ENCODE data around the gene G6PC3.

The G6PC3 gene

GRCh38 chr17:44087319-44087718, 16.8 kb downstream of the G6PC3 start:
- H3K9me3 Mint-ChIP-seq = no peaks in the 10 kb centered on the region
- peak overlapping the region in 1 of 3 experiments; percentile 37 for H3K4me3 Mint-ChIP-seq
- peaks cover 35% of the 10 kb centered on the region for H3K36me3 Mint-ChIP-seq (ENCODE audit: low read depth)
- peak overlapping the region; percentile 73 to 90 (median 85) for H3K27ac Mint-ChIP-seq
- no peak for TF ChIP-seq CTCF (IDR thresholded peaks at IDR 0.05; ENCODE audit: unreplicated experiment in 3 of 3)
- H3K4me1 Mint-ChIP-seq = peaks cover 16% of the 10 kb centered on the region
- peaks cover 6% of the 10 kb centered on the region for H3K27me3 Mint-ChIP-seq (ENCODE audit: low read depth)

GRCh38 chr17:44088254-44088653, 17.7 kb downstream of the G6PC3 start:
- H3K27ac Mint-ChIP-seq = peak overlapping the region in 1 of 3 experiments; percentile 39
- H3K36me3 Mint-ChIP-seq (ENCODE audit: low read depth) = peaks cover 28% of the 10 kb centered on the region
- H3K4me1 Mint-ChIP-seq = peaks cover 16% of the 10 kb centered on the region
- no peak for TF ChIP-seq CTCF (IDR thresholded peaks at IDR 0.05; ENCODE audit: unreplicated experiment in 3 of 3)
- no peaks in the 10 kb centered on the region for H3K9me3 Mint-ChIP-seq
- no peak overlapping the region for H3K4me3 Mint-ChIP-seq
- H3K27me3 Mint-ChIP-seq (ENCODE audit: low read depth) = peaks cover 3% of the 10 kb centered on the region

- H3K4me1 Mint-ChIP-seq = peaks cover 39% of the 10 kb centered on the region
- peak overlapping the region in 1 of 3 experiments; percentile 16 for H3K27ac Mint-ChIP-seq
These were observed 20.9 kb downstream of the G6PC3 start for GRCh38 chr17:44091200-44091997.

GRCh38 chr17:44092051-44092450, 21.5 kb downstream of the G6PC3 start:
- peak overlapping the region in 1 of 3 experiments; percentile 16 for H3K27ac Mint-ChIP-seq

More at GRCh38 chr17:44091200-44091997, 20.9 kb downstream of the G6PC3 start:
- H3K36me3 Mint-ChIP-seq (ENCODE audit: low read depth) = peaks cover 15% of the 10 kb centered on the region
- TF ChIP-seq CTCF (IDR thresholded peaks at IDR 0.05; ENCODE audit: unreplicated experiment in 3 of 3) = no peak
- H3K4me3 Mint-ChIP-seq = no peak overlapping the region
- H3K27me3 Mint-ChIP-seq (ENCODE audit: low read depth) = no peaks in the 10 kb centered on the region
- H3K9me3 Mint-ChIP-seq = no peaks in the 10 kb centered on the region

GRCh38 chr17:44093231-44093900, 22.8 kb downstream of the G6PC3 start:
- H3K9me3 Mint-ChIP-seq = no peaks in the 10 kb centered on the region
- H3K36me3 Mint-ChIP-seq (ENCODE audit: low read depth) = peaks cover 11% of the 10 kb centered on the region
- H3K4me3 Mint-ChIP-seq = no peak overlapping the region
- H3K27ac Mint-ChIP-seq = peak overlapping the region; percentile 54 to 69 (median 55)
- peaks cover 33% of the 10 kb centered on the region for H3K4me1 Mint-ChIP-seq
- TF ChIP-seq CTCF (IDR thresholded peaks at IDR 0.05; ENCODE audit: unreplicated experiment in 3 of 3) = no peak
- no peaks in the 10 kb centered on the region for H3K27me3 Mint-ChIP-seq (ENCODE audit: low read depth)

More at GRCh38 chr17:44092051-44092450, 21.5 kb downstream of the G6PC3 start:
- no peak overlapping the region for H3K4me3 Mint-ChIP-seq
- H3K36me3 Mint-ChIP-seq (ENCODE audit: low read depth) = peaks cover 12% of the 10 kb centered on the region
- H3K27me3 Mint-ChIP-seq (ENCODE audit: low read depth) = no peaks in the 10 kb centered on the region
- peaks cover 35% of the 10 kb centered on the region for H3K4me1 Mint-ChIP-seq
- H3K9me3 Mint-ChIP-seq = no peaks in the 10 kb centered on the region
- TF ChIP-seq CTCF (IDR thresholded peaks at IDR 0.05; ENCODE audit: unreplicated experiment in 3 of 3) = no peak
